Testis (tissue), 3 donors: Measurements from ENCODE around the gene MKNK1. TPM values are rescaled to one million over a fixed set of nuclear protein-coding genes. Genes with fewer than 3 reads are reported as not detected.

Experiments
- DNase-seq: peaks from one replicate; pipeline ENCODE4 v3.0.0-alpha.2; 2019
- H3K27ac ChIP-seq, 2 donors: fragments of 200-600 bp; sonication (generic); one replicate each; pipeline ENCODE4 v1.5.1; 2019
- H3K27me3 ChIP-seq: fragments of 200-600 bp; sonication (generic); one replicate; pipeline ENCODE4 v1.5.1; 2019
- H3K36me3 ChIP-seq: fragments of 200-600 bp; sonication (generic); one replicate; pipeline ENCODE4 v1.5.1; 2017; ENCODE audit warnings: low read depth; ENCODE audit errors: missing control alignments
- H3K4me1 ChIP-seq: fragments of 200-600 bp; sonication (generic); one replicate; pipeline ENCODE4 v1.5.1; 2019
- H3K4me3 ChIP-seq, 2 donors: fragments of 200-600 bp; sonication (generic); one replicate each; pipeline ENCODE4 v1.5.1; 2017 to 2019
- H3K9me3 ChIP-seq: fragments of 200-600 bp; sonication (generic); one replicate; pipeline ENCODE4 v1.5.1; 2017
- CTCF ChIP-seq, 3 experiments: fragments of 450-650 bp in 2 of 3; fragments of 200-600 bp in 1 of 3; sonication (generic) in 1 of 3; IDR thresholded peaks; one replicate each; pipeline ENCODE4 v1.5.1; 2016 to 2019; ENCODE audit warnings: antibody characterized with exemption in 3 of 3, mild to moderate bottlenecking in 2 of 3, moderate library complexity in 1 of 3
- POLR2A ChIP-seq: fragments of 450-650 bp; IDR thresholded peaks from one replicate; pipeline ENCODE4 v1.6.1; 2017; ENCODE audit warnings: antibody characterized with exemption, mild to moderate bottlenecking, moderate library complexity
- WGBS, 2 donors: methylation state at CpG; one replicate each; pipeline ENCODE4 v1.1.5; 2018; 5-methylcytosine and 5-hydroxymethylcytosine counted together
- intact Hi-C: fragments of 100-400 bp; cut with DNase I; formaldehyde crosslinking; loops from one replicate; pipeline ENCODE4 v1.15.1; 2023; ENCODE audit warnings: low total_unique reads
- polyA plus RNA-seq: library from polyadenylated mRNA; stranded (reverse); fragments of 350-450 nt; fragmentation: Illumina TruSeq; extraction: RNeasy Lipid Tissue Mini Kit (QIAGEN cat#74804); gene quantifications from one replicate; pipeline ENCODE4 v1.2.3, GENCODE V29; 2014; ENCODE audit warnings: low read depth, low replicate concordance; ENCODE audit not compliant: insufficient read depth
- total RNA-seq, 2 donors: library from RNA; depleted of rRNA; stranded (reverse); fragments of >200 nt; gene quantifications; one replicate each; pipeline ENCODE4 v1.2.3, GENCODE V29; 2016

MKNK1 gene
- total and polyA plus RNA-seq, 3 donors from 2014 or later = 30.7 to 55.7 (median 54.6) TPM

GRCh38 chr1:46606255-46606965 lies 2.3 kb upstream of the MKNK1 start:
- intact Hi-C loops = no loop called here
- peaks cover 13% of the 10 kb centered on the region for H3K4me1 ChIP-seq
- no peaks in the 10 kb centered on the region for H3K9me3 ChIP-seq
- TF ChIP-seq POLR2A (no peak), CTCF (IDR thresholded peaks at IDR 0.05) (no peak)
- 96 to 97% methylated on average over 2 of the region's 2 CpGs for WGBS, 2 donors
- no peaks in the 10 kb centered on the region for H3K36me3 ChIP-seq
- no peak overlapping the region for H3K4me3 ChIP-seq
- H3K27ac ChIP-seq = no peak overlapping the region
- no peak for DNase-seq
- no peaks in the 10 kb centered on the region for H3K27me3 ChIP-seq

GRCh38 chr1:46605232-46605631 lies 1.2 kb upstream of the MKNK1 start:
- no peaks in the 10 kb centered on the region for H3K27me3 ChIP-seq
- H3K36me3 ChIP-seq = no peaks in the 10 kb centered on the region
- peaks cover 13% of the 10 kb centered on the region for H3K4me1 ChIP-seq
- TF ChIP-seq POLR2A = no peak
- no peak for TF ChIP-seq CTCF (IDR thresholded peaks at IDR 0.05)
- no peaks in the 10 kb centered on the region for H3K9me3 ChIP-seq
- intact Hi-C loops = no loop called here
- H3K4me3 ChIP-seq = peak overlapping the region in 1 of 2 donors; percentile 74
- WGBS, 2 donors = 74 to 75% methylated on average over 2 of the region's 2 CpGs
- no peak overlapping the region for H3K27ac ChIP-seq
- no peak for DNase-seq

GRCh38 chr1:46603481-46603857 lies 599 bp downstream of the MKNK1 start:
- H3K27ac ChIP-seq = peak overlapping the region; percentile 51 to 85
- DNase-seq = no peak
- whole genome bisulfite sequencing, 2 donors = 0% methylated on average over 2 of the region's 2 CpGs
- intact Hi-C loops = no loop called here
- no peaks in the 10 kb centered on the region for H3K9me3 ChIP-seq
- peaks cover 13% of the 10 kb centered on the region for H3K4me1 ChIP-seq
- H3K27me3 ChIP-seq = no peaks in the 10 kb centered on the region
- peak overlapping the region; percentile 74 to 89 for H3K4me3 ChIP-seq
- H3K36me3 ChIP-seq = no peaks in the 10 kb centered on the region
- no peak for TF ChIP-seq CTCF (IDR thresholded peaks at IDR 0.05)

- H3K36me3 ChIP-seq = no peaks in the 10 kb centered on the region
- no peaks in the 10 kb centered on the region for H3K27me3 ChIP-seq
- H3K4me3 ChIP-seq = no peak overlapping the region
- H3K9me3 ChIP-seq = no peaks in the 10 kb centered on the region
- no peak for DNase-seq
- intact Hi-C loops = no loop called here
- TF ChIP-seq POLR2A = no peak
- TF ChIP-seq CTCF (IDR thresholded peaks at IDR 0.05) = no peak
- H3K27ac ChIP-seq = peak overlapping the region in 1 of 2 donors; percentile 33
- WGBS, 2 donors = 71 to 73% methylated on average over 3 of the region's 3 CpGs
- peaks cover 13% of the 10 kb centered on the region for H3K4me1 ChIP-seq
These were observed 2.6 kb downstream of the MKNK1 start for GRCh38 chr1:46601257-46602007.
